Smooth muscle cell (in vitro differentiated cells): ENCODE measurements around the gene FAM131A. TPM values are rescaled to one million over a fixed set of nuclear protein-coding genes. Genes with fewer than 3 reads are reported as not detected.

Source experiments
- DNase-seq: peaks from one replicate; lab custom pipeline; 2025; ENCODE audit not compliant: unreplicated experiment; lab: John Stamatoyannopoulos, UW
- H2AFZ ChIP-seq: fragments of 200-600 bp; sonication (generic); 2 replicates; pipeline ENCODE4 v1.6.0; 2016; ENCODE audit warnings: antibody characterized with exemption, low read depth, mild to moderate bottlenecking
- H3F3A ChIP-seq: fragments of 200-600 bp; sonication (generic); 2 replicates; pipeline ENCODE4 v1.6.0; 2017; ENCODE audit warnings: antibody characterized with exemption, low read depth
- H3K27ac ChIP-seq: fragments of 200-600 bp; sonication (generic); 2 replicates; pipeline ENCODE4 v1.5.1; 2016; ENCODE audit warnings: low read depth, mild to moderate bottlenecking
- H3K27me3 ChIP-seq: fragments of 200-600 bp; sonication (generic); 2 replicates; pipeline ENCODE4 v1.6.1; 2016; ENCODE audit warnings: low read depth, mild to moderate bottlenecking
- H3K36me3 ChIP-seq: fragments of 200-600 bp; sonication (generic); 2 replicates; pipeline ENCODE4 v1.5.1; 2016; ENCODE audit warnings: low read depth
- H3K4me1 ChIP-seq: fragments of 200-600 bp; sonication (generic); 2 replicates; pipeline ENCODE4 v1.5.1; 2016; ENCODE audit warnings: low read depth
- H3K4me2 ChIP-seq: fragments of 200-600 bp; sonication (generic); 2 replicates; pipeline ENCODE4 v1.6.0; 2016; ENCODE audit warnings: mild to moderate bottlenecking
- H3K4me3 ChIP-seq: fragments of 200-600 bp; sonication (generic); 2 replicates; pipeline ENCODE4 v1.5.1; 2016; ENCODE audit warnings: mild to moderate bottlenecking
- H3K79me2 ChIP-seq: fragments of 200-600 bp; sonication (generic); 2 replicates; pipeline ENCODE4 v1.6.0; 2016; ENCODE audit warnings: low read depth, mild to moderate bottlenecking
- H3K9ac ChIP-seq: fragments of 200-600 bp; sonication (generic); 2 replicates; pipeline ENCODE4 v1.6.0; 2016; ENCODE audit warnings: low read depth
- H3K9me3 ChIP-seq: fragments of 200-600 bp; sonication (generic); replicated peaks from 2 replicates; pipeline ENCODE4 v1.5.1; 2016; ENCODE audit warnings: low read depth
- H4K20me1 ChIP-seq: fragments of 200-600 bp; sonication (generic); 2 replicates; pipeline ENCODE4 v1.6.0; 2016; ENCODE audit warnings: low read depth
- CTCF ChIP-seq: fragments of 200-600 bp; sonication (generic); IDR thresholded peaks from 2 replicates; pipeline ENCODE4 v1.5.1; 2017; ENCODE audit warnings: borderline replicate concordance, mild to moderate bottlenecking, antibody characterized with exemption; ENCODE audit not compliant: insufficient read depth, poor library complexity, severe bottlenecking
- WGBS: methylation state at CpG from one replicate; pipeline ENCODE4 v1.1.7; 2016; ENCODE audit warnings: low lambda C conversion rate; 5-methylcytosine and 5-hydroxymethylcytosine counted together
- polyA plus RNA-seq: library from polyadenylated mRNA; unstranded; fragments of >200 nt; fragmentation: Nextera tagmentation; extraction: Ambion mirVana; gene quantifications from 2 replicates; pipeline ENCODE4 v1.2.1, GENCODE V29; 2016
- total RNA-seq: library from RNA; depleted of rRNA; stranded (reverse); fragments of >200 nt; gene quantifications from 2 replicates; pipeline ENCODE4 v1.2.3, GENCODE V29; 2014

Gene FAM131A
- total and polyA plus RNA-seq, 2 experiments from 2014 or later = 15.3 to 20.2 TPM

DNA sequence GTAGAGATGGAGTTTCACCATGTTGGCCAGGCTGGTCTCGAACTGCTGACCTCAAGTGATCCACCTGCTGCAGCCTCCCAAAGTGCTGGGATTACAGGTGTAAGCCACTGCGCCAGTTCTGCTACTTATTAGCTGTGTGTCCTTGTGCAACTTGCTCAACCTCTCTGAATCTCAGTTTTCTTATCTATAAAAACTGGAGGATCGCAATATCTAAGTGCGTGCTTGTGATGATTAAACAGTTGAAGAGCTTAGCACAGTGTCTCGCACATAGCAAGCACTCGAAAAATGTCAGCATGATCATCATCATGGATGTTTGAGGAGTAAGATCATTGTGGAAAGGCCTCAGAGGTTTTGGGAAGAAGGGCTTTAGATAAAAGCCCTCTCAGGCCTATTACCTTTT, 13.2 kb downstream of the FAM131A start:
- Histone ChIP-seq H3K27me3 (no peaks in the 10 kb centered on the region), H3F3A (peaks cover 17% of the 10 kb centered on the region), H3K4me3 (no peak overlapping the region), H3K4me1 (peaks cover 13% of the 10 kb centered on the region), H2AFZ (no peak overlapping the region), H3K4me2 (no peak overlapping the region), H4K20me1 (peaks cover 14% of the 10 kb centered on the region), H3K36me3 (no peaks in the 10 kb centered on the region), H3K9ac (no peak overlapping the region), H3K9me3 (no peaks in the 10 kb centered on the region), H3K79me2 (no peaks in the 10 kb centered on the region), H3K27ac (no peak overlapping the region)
- WGBS = 83% methylated on average over 6 of the region's 6 CpGs
- no peak for DNase-seq
- no peak for TF ChIP-seq CTCF

DNA sequence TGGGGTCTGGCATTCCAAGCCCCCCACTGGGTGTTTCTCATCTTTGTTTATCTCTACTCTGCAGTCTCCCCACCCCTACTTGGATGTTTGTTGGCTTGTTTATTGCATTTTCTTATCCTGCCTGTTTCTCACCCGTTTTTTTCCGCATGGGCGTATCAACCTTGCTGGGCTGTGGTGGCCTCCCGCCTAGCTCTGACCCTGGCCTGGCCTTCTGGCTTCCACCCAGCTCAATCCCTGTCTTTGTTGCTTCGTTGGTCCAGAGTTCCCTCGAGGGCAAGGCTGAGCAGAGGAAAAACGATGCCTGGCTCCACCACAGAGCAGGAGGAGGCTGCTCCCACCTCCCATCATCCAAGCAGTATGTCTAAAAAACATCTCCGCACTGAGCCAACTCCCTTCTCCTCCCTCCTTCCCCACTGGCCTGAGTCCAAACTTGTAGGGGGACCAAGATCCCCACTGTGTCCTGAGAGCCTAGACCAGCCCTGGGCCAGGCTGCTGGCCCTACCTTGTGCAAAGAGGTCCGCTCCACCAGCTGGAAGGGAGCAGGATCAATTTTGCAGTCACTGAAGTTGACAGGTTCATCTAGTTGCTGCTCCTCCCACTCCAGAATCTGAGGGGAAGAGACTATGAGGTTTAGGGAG, 14.2 kb downstream of the FAM131A start:
- 84% methylated on average over 9 of the region's 9 CpGs for WGBS
- Histone ChIP-seq H3K27me3 (no peaks in the 10 kb centered on the region), H3F3A (peaks cover 17% of the 10 kb centered on the region), H3K36me3 (no peaks in the 10 kb centered on the region), H3K4me3 (no peak overlapping the region), H3K9ac (no peak overlapping the region), H3K79me2 (no peaks in the 10 kb centered on the region), H3K9me3 (no peaks in the 10 kb centered on the region), H3K4me2 (no peak overlapping the region), H4K20me1 (peaks cover 12% of the 10 kb centered on the region), H3K4me1 (peaks cover 8% of the 10 kb centered on the region), H2AFZ (no peak overlapping the region), H3K27ac (no peak overlapping the region)
- DNase-seq = no peak
- TF ChIP-seq CTCF = no peak

- WGBS = 93% methylated on average over 15 of the region's 15 CpGs
- H3K4me1 ChIP-seq = peaks cover 8% of the 10 kb centered on the region
- no peak overlapping the region for H3K27ac ChIP-seq
- H2AFZ ChIP-seq = no peak overlapping the region
- H4K20me1 ChIP-seq = peaks cover 12% of the 10 kb centered on the region
- no peaks in the 10 kb centered on the region for H3K9me3 ChIP-seq
- peaks cover 11% of the 10 kb centered on the region for H3F3A ChIP-seq
- H3K27me3 ChIP-seq = no peaks in the 10 kb centered on the region
- no peak overlapping the region for H3K4me2 ChIP-seq
- DNase-seq = no peak
- TF ChIP-seq CTCF = no peak
- H3K9ac ChIP-seq = no peak overlapping the region
- no peak overlapping the region for H3K4me3 ChIP-seq
- H3K79me2 ChIP-seq = no peaks in the 10 kb centered on the region
- no peaks in the 10 kb centered on the region for H3K36me3 ChIP-seq
These were observed 14.9 kb downstream of the FAM131A start for GRCh38 chr3:184352149-184352785.
